Ovary (tissue), 9 donors: Measurements from ENCODE around the gene PNLIPRP2. TPM values are rescaled to one million over a fixed set of nuclear protein-coding genes. Genes with fewer than 3 reads are reported as not detected.

Source experiments
- DNase-seq, 5 donors: peaks; one replicate each; pipeline ENCODE4 v3.0.0-alpha.2; 2019 to 2020
- H3K27ac ChIP-seq, 2 donors: fragments of 200-600 bp; one replicate each; pipeline versions ENCODE4 v1.5.1 to v1.8.0; 2019 to 2022
- H3K27me3 ChIP-seq: fragments of 200-600 bp; one replicate; pipeline ENCODE4 v1.8.0; 2022
- H3K36me3 ChIP-seq: fragments of 200-600 bp; sonication (generic); one replicate; pipeline ENCODE4 v1.5.1; 2019
- H3K4me1 ChIP-seq: one replicate; pipeline ENCODE4 v1.8.1; 2013; ENCODE audit warnings: mild to moderate bottlenecking, moderate library complexity; ENCODE audit not compliant: insufficient read depth
- H3K4me3 ChIP-seq: fragments of 200-600 bp; sonication (generic); one replicate; pipeline ENCODE4 v1.5.1; 2017
- H3K9me3 ChIP-seq, 2 donors: fragments of 200-600 bp in 1 of 2; sonication (generic) in 1 of 2; one replicate each; pipeline versions ENCODE4 v1.5.1 to v1.8.1; 2013 to 2019; ENCODE audit warnings: mild to moderate bottlenecking in 1 of 2, moderate library complexity in 1 of 2
- EP300 ChIP-seq: sonication (generic); formaldehyde crosslinking; IDR thresholded peaks from one replicate; pipeline ENCODE4 v1.6.1; 2017; ENCODE audit warnings: antibody characterized with exemption
- POLR2A ChIP-seq: fragments of 450-650 bp; IDR thresholded peaks from one replicate; pipeline ENCODE4 v1.6.1; 2017; ENCODE audit warnings: antibody characterized with exemption, mild to moderate bottlenecking, moderate library complexity
- WGBS, 3 donors: extraction: QIAGEN DNeasy Blood & Tissue Kit in 1 of 3; methylation state at CpG; one replicate each; pipeline versions ENCODE4 v1.1.5 to v1.1.7; 2013 to 2017; 5-methylcytosine and 5-hydroxymethylcytosine counted together
- intact Hi-C, 4 donors: fragments of 100-400 bp; cut with DNase I; formaldehyde crosslinking; loops; one replicate each; pipeline versions ENCODE4 v1.11.0 to v1.15.1; 2022 to 2023
- polyA plus RNA-seq, 2 donors: library from polyadenylated mRNA; stranded (reverse); fragments of 200-250 nt in 1 of 2; fragments of 350-450 nt in 1 of 2; fragmentation: Illumina TruSeq in 1 of 2; extraction: RNeasy Lipid Tissue Mini Kit (QIAGEN cat#74804) in 1 of 2; gene quantifications; one replicate each; pipeline ENCODE4 v1.2.3, GENCODE V29; 2013 to 2014
- total RNA-seq, 7 donors: library from RNA; depleted of rRNA in 2 of 7; stranded (reverse); fragments of >200 nt in 2 of 7; fragmentation: NEBNext Ultra II Directional in 3 of 7; extraction: Animal tissue kit (Norgen Biotek cat#: 25700) in 3 of 7; gene quantifications; one replicate each; pipeline versions ENCODE4 v1.1.0 to v1.2.4, GENCODE V29; 2016 to 2023
- TF ChIP-seq, protein P1 (sequence below), 3 donors: fragments of 450-650 bp in 2 of 3; fragments of 200-600 bp in 1 of 3; IDR thresholded peaks; one replicate each; pipeline versions ENCODE4 v1.5.1 to v1.8.0; 2016 to 2022; ENCODE audit warnings: antibody characterized with exemption in 3 of 3, mild to moderate bottlenecking in 1 of 3
- donor health status: DM: no; HTN: no; CAD: no; lungs with moderate emphysema.
- donor health status: DM: no; HTN: no; CAD: no.
- donor health status: Bipolar disorder and iron deficiency.
- donor health status: DM: yes; HTN: yes; CAD: no.
- donor health status: DM: no; HTN: no; CAD: no.
- donor health status: DM: yes; HTN: yes; CAD: no.

PNLIPRP2 gene
- total and polyA plus RNA-seq, 9 donors, result 0.15 to 1.4 (median 0.24) TPM; not detected in 4

DNA sequence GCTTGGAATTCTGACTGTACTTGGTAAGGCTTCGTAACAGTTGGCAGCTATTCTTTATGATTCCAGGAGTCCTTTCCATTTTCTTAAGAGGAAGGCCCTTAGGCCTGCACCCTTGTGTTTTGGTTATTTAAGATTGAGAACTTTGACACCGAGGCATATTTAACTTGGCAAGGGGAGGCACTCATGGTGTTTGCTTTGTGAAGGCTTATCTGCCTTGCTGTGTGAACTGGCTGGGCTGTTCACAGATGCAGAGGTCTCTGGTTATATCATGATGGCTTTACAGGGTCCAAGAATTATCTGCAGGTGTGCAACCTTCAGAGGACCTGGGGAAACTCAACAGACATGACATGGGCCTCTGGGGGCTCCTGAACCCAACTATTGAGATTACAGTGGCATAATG, 30.8 kb upstream of the PNLIPRP2 start:
- WGBS, 3 donors, result 81 to 82% (median 81%) methylated on average over 2 of the region's 2 CpGs
- intact Hi-C loops, result no loop called here
- Histone ChIP-seq H3K27ac (no peak overlapping the region), H3K36me3 (no peaks in the 10 kb centered on the region), H3K27me3 (no peaks in the 10 kb centered on the region), H3K9me3 (no peaks in the 10 kb centered on the region), H3K4me3 (no peak overlapping the region), H3K4me1 (no peaks in the 10 kb centered on the region)
- DNase-seq, result no peak
- TF ChIP-seq POLR2A (no peak), EP300 (no peak)
- TF ChIP-seq, protein P1, sequence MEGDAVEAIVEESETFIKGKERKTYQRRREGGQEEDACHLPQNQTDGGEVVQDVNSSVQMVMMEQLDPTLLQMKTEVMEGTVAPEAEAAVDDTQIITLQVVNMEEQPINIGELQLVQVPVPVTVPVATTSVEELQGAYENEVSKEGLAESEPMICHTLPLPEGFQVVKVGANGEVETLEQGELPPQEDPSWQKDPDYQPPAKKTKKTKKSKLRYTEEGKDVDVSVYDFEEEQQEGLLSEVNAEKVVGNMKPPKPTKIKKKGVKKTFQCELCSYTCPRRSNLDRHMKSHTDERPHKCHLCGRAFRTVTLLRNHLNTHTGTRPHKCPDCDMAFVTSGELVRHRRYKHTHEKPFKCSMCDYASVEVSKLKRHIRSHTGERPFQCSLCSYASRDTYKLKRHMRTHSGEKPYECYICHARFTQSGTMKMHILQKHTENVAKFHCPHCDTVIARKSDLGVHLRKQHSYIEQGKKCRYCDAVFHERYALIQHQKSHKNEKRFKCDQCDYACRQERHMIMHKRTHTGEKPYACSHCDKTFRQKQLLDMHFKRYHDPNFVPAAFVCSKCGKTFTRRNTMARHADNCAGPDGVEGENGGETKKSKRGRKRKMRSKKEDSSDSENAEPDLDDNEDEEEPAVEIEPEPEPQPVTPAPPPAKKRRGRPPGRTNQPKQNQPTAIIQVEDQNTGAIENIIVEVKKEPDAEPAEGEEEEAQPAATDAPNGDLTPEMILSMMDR (IDR thresholded peaks at IDR 0.05), result no peak

DNA sequence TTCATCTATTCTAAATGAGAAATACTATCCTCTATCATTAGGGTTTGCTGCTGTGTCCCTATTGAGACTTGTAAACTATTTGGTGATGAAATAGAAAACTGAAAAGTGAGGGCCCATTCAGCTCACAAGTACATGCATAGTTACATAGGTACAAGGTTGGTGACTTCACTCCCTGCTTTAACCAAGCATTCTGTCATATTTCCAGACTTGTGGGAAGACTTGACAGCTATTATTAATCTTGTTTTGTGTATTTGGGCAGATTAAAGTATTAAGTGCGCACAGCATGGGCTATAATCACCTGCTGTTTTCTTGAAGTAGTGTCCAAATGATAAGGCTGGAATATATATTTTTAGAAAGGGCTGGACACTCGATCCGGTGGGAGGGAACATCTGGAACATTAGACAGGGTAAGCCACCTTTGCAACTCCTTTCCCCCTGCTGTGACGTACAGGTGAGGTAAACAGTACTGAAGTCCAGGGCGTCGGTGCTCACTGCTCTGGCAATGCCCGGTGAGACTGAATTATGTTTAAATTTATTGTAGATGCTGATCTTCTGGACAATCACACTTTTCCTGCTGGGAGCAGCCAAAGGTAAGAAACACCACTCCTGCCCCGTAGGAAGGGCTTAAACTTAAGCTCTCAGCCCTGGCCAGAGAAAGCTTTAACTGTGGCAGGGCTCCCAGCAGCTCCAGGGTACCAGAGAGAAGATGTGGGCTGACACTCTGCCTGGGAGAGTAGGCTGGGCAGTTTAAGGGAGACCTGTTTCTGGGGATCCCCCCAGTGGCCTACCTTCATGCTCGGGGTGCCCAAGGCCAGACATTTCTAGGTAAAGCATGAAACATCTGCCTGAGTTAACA, 29.9 kb upstream of the PNLIPRP2 start, which contains the start of gene PNLIPRP1:
Gene PNLIPRP1 (plus strand): TSS at position 370 of the 855 bp plus-strand sequence. CDS start 171 bp downstream, at position 541.
- no peak for DNase-seq
- no peak within 1 kb of the TSS for H3K4me3 ChIP-seq
- no peaks in the 10 kb centered on the region for H3K4me1 ChIP-seq
- H3K27ac ChIP-seq, result no peak within 1 kb of the TSS
- H3K27me3 ChIP-seq, result no peaks in the 10 kb centered on the region
- no peaks in the 10 kb centered on the region for H3K9me3 ChIP-seq
- intact Hi-C loops, result no loop called here
- TF ChIP-seq, protein P1 (IDR thresholded peaks at IDR 0.05), result no peak
- TF ChIP-seq POLR2A, result no peak
- no peak for TF ChIP-seq EP300
- WGBS, 3 donors, result 33 to 57% (median 40%) methylated on average over 9 of the region's 9 CpGs
- H3K36me3 ChIP-seq, result no peaks in the 10 kb centered on the region

DNA sequence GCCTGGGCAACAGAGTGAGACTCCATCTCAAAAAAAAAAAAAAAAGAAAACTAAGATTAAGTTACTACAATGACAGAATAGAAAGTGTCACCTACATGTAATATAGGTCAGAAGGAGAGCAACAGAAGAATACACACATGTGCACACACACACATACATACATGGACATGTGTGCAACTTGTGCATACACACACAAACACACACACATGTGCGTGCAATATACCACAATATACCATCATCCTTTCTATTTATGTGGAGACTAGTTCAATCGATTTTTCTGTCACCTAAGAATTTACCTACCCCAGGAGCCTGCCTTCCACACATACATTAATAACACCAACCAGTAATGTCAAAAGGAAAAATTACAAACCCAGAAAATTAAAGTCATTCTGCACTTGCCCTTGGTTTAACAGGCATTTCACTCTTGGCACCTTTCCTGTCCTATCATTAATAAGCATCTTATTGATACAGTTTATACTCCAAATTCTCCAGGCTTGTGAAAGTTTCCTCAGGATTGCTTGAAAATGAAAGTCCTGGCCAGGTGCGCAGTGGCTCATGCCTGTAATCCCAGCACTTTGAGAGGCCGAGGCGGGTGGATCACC, 27.5 kb upstream of the PNLIPRP2 start:
- 81 to 87% (median 86%) methylated on average over 5 of the region's 5 CpGs for WGBS, 3 donors
- intact Hi-C loops, result no loop called here
- Histone ChIP-seq H3K27ac (no peak overlapping the region), H3K4me3 (no peak overlapping the region), H3K4me1 (no peaks in the 10 kb centered on the region), H3K36me3 (no peaks in the 10 kb centered on the region), H3K9me3 (no peaks in the 10 kb centered on the region), H3K27me3 (no peaks in the 10 kb centered on the region)
- no peak for TF ChIP-seq EP300
- no peak for TF ChIP-seq POLR2A
- TF ChIP-seq, protein P1 (IDR thresholded peaks at IDR 0.05), result no peak
- no peak for DNase-seq

DNA sequence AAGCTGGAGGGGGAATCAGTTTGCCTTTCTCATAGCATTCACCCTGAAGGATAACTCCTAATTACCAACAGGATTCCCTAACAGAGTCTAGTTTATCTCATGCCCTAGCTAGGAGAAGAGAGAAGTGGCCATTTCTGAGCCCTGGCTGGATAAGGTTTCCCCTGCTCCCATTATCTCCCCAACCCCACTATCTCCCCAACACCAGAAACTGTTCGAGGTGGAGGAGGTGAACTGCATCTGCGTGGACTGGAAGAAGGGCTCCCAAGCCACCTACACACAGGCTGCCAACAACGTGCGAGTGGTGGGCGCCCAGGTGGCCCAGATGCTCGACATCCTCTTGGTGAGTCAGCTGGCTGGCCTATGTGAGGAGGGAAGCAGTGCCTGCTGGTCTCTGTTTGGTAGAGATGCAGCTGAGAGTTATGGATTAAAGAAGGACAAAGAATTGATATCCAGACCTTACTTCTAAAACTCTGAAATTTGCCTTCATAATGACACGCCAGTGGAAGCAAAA, 26.2 kb upstream of the PNLIPRP2 start:
- H3K36me3 ChIP-seq, result no peaks in the 10 kb centered on the region
- no peak for TF ChIP-seq POLR2A
- WGBS, 3 donors, result 68 to 80% (median 72%) methylated on average over 7 of the region's 7 CpGs
- DNase-seq, result no peak
- H3K9me3 ChIP-seq, result no peaks in the 10 kb centered on the region
- intact Hi-C loops, result no loop called here
- H3K4me3 ChIP-seq, result no peak overlapping the region
- no peaks in the 10 kb centered on the region for H3K27me3 ChIP-seq
- H3K27ac ChIP-seq, result no peak overlapping the region
- no peaks in the 10 kb centered on the region for H3K4me1 ChIP-seq
